NCI-H187 (cell line): ENCODE data around the gene WNT5B.
"Not testable (repeated sequence)": the region's sequence is repeated elsewhere in the genome, so short reads cannot be mapped to it uniquely, and the experiment has no call there.

Experiments used
- DNase-seq, 2 experiments: peaks; one replicate each; lab custom pipeline; 2025; lab: John Stamatoyannopoulos, UW

Gene WNT5B

DNA sequence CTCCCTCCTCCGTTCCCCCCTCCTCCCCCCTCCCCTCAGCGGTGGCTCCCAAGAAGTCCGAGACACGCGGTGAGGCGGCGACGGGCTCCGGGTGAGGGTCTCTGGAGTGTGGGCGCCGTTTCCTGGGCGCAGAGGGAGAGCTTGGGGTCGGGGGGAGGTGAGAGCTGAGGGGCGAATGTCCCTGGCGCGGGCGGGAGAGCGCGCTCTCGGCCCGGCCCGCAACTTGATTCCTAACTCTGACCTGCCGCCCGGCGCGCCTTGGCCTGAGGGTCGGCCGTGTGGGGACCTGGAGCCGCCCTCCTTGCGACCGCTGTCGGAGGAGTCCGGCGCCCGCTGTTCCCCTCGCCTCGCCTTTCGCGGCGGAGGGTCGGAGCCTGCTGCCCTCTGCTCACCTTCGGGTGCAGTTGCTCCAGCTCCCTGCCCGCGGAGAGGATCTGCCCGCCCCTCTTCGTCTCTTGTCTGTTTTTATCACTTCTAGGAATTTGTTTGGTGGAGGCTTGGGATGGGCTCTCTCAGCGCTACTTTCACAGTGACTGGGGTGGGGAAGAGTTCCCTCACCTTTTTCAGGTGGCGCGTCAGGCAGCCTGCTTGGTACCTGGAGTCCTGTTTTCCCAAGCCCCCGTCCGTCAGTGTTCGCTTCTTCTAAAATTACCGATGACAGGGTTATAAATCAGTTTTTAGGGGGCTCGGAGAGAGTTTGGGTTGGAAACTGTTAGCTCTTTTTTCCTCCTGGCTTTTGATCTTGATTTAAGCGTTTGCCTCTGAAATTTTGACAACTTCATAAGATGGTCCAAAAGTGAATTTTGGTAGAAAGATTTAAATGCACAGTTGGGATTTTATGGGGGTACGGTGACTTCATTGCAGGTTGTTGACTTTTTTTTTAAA, 62.3 kb downstream of the WNT5B start:
- DNase-seq: no peak

DNA sequence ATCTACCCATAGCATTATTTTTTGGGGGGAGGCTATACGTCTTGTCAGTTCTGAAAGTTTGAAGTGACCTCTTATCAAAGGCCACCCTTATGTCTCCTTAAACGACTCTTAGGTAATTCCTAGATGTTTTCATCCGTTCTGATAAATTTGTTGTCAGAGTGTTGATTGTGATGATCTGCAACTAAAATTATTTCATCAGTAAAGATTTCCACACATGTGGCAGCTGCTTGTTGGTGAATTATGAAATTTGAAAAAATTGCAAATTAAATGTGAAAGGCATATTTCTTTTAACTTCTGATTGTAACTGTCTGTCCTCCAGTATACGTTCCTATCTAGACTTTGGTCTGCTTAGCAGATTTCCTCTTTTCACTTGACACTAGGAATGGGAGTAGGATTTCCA, 63.2 kb downstream of the WNT5B start:
- DNase-seq: no peak

- no peak for DNase-seq
Measured at GRCh38 chr12:1692895-1693610, 64.0 kb downstream of the WNT5B start.

DNA sequence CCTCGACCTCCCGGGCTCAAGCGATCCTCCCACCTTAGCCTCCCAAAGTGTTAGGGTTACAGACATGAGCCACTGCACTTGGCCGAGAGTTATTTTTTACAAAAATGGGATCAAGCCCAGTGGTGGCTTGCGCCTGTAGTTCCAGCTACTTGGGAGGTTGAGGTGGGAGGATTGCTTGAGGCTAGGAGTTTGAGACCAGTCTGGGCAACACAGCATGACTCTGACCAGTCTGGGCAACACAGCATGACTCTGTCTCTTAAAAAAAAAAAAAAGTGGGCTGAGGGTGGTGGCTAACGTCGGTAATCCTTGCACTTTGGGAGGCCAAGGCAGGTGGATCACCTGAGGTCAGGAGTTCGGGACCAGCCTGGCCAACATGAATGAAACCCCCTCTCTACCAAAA, 66.1 kb downstream of the WNT5B start:
- DNase-seq: not testable (repeated sequence)

GRCh38 chr12:1695886-1696670, 67.0 kb downstream of the WNT5B start:
- no peak for DNase-seq

- DNase-seq: no peak
Measured at GRCh38 chr12:1696800-1697199, 67.8 kb downstream of the WNT5B start.
